Neural cell (in vitro differentiated cells): Measurements from ENCODE around the gene CDC37.

Experiments
- TF ChIP-seq, protein P1 (sequence below): fragments of 450-650 bp; IDR thresholded peaks from 2 replicates; pipeline ENCODE4 v1.5.1; 2014; ENCODE audit warnings: antibody characterized with exemption, mild to moderate bottlenecking, moderate library complexity; ENCODE audit not compliant: poor library complexity, severe bottlenecking
- TF ChIP-seq, protein P2 (sequence below): IDR thresholded peaks from 2 replicates; pipeline ENCODE4 v1.6.1; 2012; ENCODE audit warnings: borderline replicate concordance

GRCh38 chr19:10407096-10407495, 3.8 kb upstream of the CDC37 start:
- TF ChIP-seq, protein P1, sequence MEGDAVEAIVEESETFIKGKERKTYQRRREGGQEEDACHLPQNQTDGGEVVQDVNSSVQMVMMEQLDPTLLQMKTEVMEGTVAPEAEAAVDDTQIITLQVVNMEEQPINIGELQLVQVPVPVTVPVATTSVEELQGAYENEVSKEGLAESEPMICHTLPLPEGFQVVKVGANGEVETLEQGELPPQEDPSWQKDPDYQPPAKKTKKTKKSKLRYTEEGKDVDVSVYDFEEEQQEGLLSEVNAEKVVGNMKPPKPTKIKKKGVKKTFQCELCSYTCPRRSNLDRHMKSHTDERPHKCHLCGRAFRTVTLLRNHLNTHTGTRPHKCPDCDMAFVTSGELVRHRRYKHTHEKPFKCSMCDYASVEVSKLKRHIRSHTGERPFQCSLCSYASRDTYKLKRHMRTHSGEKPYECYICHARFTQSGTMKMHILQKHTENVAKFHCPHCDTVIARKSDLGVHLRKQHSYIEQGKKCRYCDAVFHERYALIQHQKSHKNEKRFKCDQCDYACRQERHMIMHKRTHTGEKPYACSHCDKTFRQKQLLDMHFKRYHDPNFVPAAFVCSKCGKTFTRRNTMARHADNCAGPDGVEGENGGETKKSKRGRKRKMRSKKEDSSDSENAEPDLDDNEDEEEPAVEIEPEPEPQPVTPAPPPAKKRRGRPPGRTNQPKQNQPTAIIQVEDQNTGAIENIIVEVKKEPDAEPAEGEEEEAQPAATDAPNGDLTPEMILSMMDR = no peak
- TF ChIP-seq, protein P2, sequence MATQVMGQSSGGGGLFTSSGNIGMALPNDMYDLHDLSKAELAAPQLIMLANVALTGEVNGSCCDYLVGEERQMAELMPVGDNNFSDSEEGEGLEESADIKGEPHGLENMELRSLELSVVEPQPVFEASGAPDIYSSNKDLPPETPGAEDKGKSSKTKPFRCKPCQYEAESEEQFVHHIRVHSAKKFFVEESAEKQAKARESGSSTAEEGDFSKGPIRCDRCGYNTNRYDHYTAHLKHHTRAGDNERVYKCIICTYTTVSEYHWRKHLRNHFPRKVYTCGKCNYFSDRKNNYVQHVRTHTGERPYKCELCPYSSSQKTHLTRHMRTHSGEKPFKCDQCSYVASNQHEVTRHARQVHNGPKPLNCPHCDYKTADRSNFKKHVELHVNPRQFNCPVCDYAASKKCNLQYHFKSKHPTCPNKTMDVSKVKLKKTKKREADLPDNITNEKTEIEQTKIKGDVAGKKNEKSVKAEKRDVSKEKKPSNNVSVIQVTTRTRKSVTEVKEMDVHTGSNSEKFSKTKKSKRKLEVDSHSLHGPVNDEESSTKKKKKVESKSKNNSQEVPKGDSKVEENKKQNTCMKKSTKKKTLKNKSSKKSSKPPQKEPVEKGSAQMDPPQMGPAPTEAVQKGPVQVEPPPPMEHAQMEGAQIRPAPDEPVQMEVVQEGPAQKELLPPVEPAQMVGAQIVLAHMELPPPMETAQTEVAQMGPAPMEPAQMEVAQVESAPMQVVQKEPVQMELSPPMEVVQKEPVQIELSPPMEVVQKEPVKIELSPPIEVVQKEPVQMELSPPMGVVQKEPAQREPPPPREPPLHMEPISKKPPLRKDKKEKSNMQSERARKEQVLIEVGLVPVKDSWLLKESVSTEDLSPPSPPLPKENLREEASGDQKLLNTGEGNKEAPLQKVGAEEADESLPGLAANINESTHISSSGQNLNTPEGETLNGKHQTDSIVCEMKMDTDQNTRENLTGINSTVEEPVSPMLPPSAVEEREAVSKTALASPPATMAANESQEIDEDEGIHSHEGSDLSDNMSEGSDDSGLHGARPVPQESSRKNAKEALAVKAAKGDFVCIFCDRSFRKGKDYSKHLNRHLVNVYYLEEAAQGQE = no peak
